ENCODE data around the gene ATF7IP2.
A peak's percentile ranks its signal among the peaks of the same experiment; 100 is the strongest.

The ATF7IP2 gene

GRCh38 chr16:10511829-10512228 is 126.0 kb downstream of the ATF7IP2 start:
- Histone ChIP-seq H3K4me3 (replicated peaks; ENCODE audit: insufficient read depth, low read length) (no peak overlapping the region), H3K27me3 (ENCODE audit: insufficient read depth, poor library complexity, severe bottlenecking) (no peaks in the 10 kb centered on the region), H3K27ac (replicated peaks) (no peak overlapping the region)
- no peak for TF ChIP-seq SPI1 (IDR thresholded peaks at IDR 0.05; ENCODE audit: borderline replicate concordance, low read depth)
- TF ChIP-seq GABPA (IDR thresholded peaks at IDR 0.05; ENCODE audit: low read depth), result no peak
- no peak for TF ChIP-seq POLR2AphosphoS5 (IDR thresholded peaks at IDR 0.05; ENCODE audit: low read depth)
- no peak for TF ChIP-seq REST (IDR thresholded peaks at IDR 0.05; ENCODE audit: insufficient replicate concordance, low read depth)
- no peak for TF ChIP-seq CTCF (IDR thresholded peaks at IDR 0.05; ENCODE audit: insufficient read depth, low read length)
- no peak for DNase-seq (ENCODE audit: low read depth in 1 of 2, low spot score in 1 of 2)

GRCh38 chr16:10514369-10515055 is 128.7 kb downstream of the ATF7IP2 start:
- Histone ChIP-seq H3K27me3 (ENCODE audit: insufficient read depth, poor library complexity, severe bottlenecking) (no peaks in the 10 kb centered on the region), H3K27ac (replicated peaks) (no peak overlapping the region), H3K4me3 (replicated peaks; ENCODE audit: insufficient read depth, low read length) (no peak overlapping the region)
- no peak for TF ChIP-seq REST (IDR thresholded peaks at IDR 0.05; ENCODE audit: insufficient replicate concordance, low read depth)
- peak; percentile 13 for TF ChIP-seq CTCF (IDR thresholded peaks at IDR 0.05; ENCODE audit: insufficient read depth, low read length)
- peak; percentile 25 to 37 for DNase-seq (ENCODE audit: low read depth in 1 of 2, low spot score in 1 of 2)

GRCh38 chr16:10517868-10518267 is 132.0 kb downstream of the ATF7IP2 start:
- TF ChIP-seq CTCF (IDR thresholded peaks at IDR 0.05; ENCODE audit: insufficient read depth, low read length) (no peak), POLR2AphosphoS5 (IDR thresholded peaks at IDR 0.05; ENCODE audit: low read depth) (no peak)
- Histone ChIP-seq H3K27me3 (ENCODE audit: insufficient read depth, poor library complexity, severe bottlenecking) (no peaks in the 10 kb centered on the region), H3K27ac (replicated peaks) (no peak overlapping the region), H3K4me3 (replicated peaks; ENCODE audit: insufficient read depth, low read length) (no peak overlapping the region)
- no peak for DNase-seq (ENCODE audit: low read depth in 1 of 2, low spot score in 1 of 2)

- TF ChIP-seq POLR2AphosphoS5 (IDR thresholded peaks at IDR 0.05; ENCODE audit: low read depth) (no peak), SPI1 (IDR thresholded peaks at IDR 0.05; ENCODE audit: borderline replicate concordance, low read depth) (no peak)
- Histone ChIP-seq H3K4me3 (replicated peaks; ENCODE audit: insufficient read depth, low read length) (no peak overlapping the region), H3K27me3 (ENCODE audit: insufficient read depth, poor library complexity, severe bottlenecking) (no peaks in the 10 kb centered on the region), H3K27ac (replicated peaks) (no peak overlapping the region)
- DNase-seq (ENCODE audit: low read depth in 1 of 2, low spot score in 1 of 2), result no peak
Observed at GRCh38 chr16:10518479-10519041, 132.7 kb downstream of the ATF7IP2 start.

Measured in HL-60 (cell line).